Loucy (cell line): Measurements from ENCODE around the gene FSTL5.

ENCODE experiments used
- H2AFZ ChIP-seq: fragments of 200-600 bp; sonication (generic); 2 replicates; pipeline ENCODE4 v1.6.0; 2016; ENCODE audit warnings: antibody characterized with exemption, mild to moderate bottlenecking, low read length, moderate library complexity
- H3F3A ChIP-seq: fragments of 200-600 bp; 2 replicates; pipeline ENCODE4 v1.6.0; 2016; ENCODE audit warnings: antibody characterized with exemption, low read depth, mild to moderate bottlenecking
- H3K27me3 ChIP-seq: fragments of 200-600 bp; sonication (generic); 2 replicates; pipeline ENCODE4 v1.6.1; 2014; ENCODE audit warnings: low read length, mild to moderate bottlenecking; ENCODE audit not compliant: insufficient read depth, poor library complexity, severe bottlenecking
- H3K36me3 ChIP-seq: fragments of 200-600 bp; sonication (generic); 2 replicates; pipeline ENCODE4 v1.6.1; 2016; ENCODE audit warnings: low read length; ENCODE audit not compliant: insufficient read depth
- H3K4me1 ChIP-seq: fragments of 200-600 bp; sonication (generic); 2 replicates; pipeline ENCODE4 v1.5.1; 2014; ENCODE audit warnings: low read length, mild to moderate bottlenecking; ENCODE audit not compliant: insufficient read depth, poor library complexity, severe bottlenecking
- H3K4me2 ChIP-seq: fragments of 200-600 bp; sonication (generic); 2 replicates; pipeline ENCODE4 v1.6.0; 2014; ENCODE audit warnings: antibody characterized with exemption, low read length, low read depth, mild to moderate bottlenecking; ENCODE audit not compliant: poor library complexity, severe bottlenecking
- H3K4me3 ChIP-seq: fragments of 200-600 bp; sonication (generic); 2 replicates; pipeline ENCODE4 v1.5.1; 2014; ENCODE audit warnings: low read length, mild to moderate bottlenecking, mixed read lengths; ENCODE audit not compliant: poor library complexity, severe bottlenecking
- H3K79me2 ChIP-seq: fragments of 200-600 bp; sonication (generic); 2 replicates; pipeline ENCODE4 v1.6.1; 2014; ENCODE audit warnings: low read length; ENCODE audit not compliant: insufficient read depth
- H3K9ac ChIP-seq: fragments of 200-600 bp; sonication (generic); 2 replicates; pipeline ENCODE4 v1.6.0; 2014; ENCODE audit warnings: mild to moderate bottlenecking, low read depth, low read length, moderate library complexity; ENCODE audit not compliant: poor library complexity, severe bottlenecking
- H3K9me2 ChIP-seq: fragments of 200-600 bp; sonication (generic); replicated peaks from 2 replicates; pipeline ENCODE4 v1.6.1; 2016; ENCODE audit warnings: low read depth, low read length, mixed read lengths
- H3K9me3 ChIP-seq: fragments of 200-600 bp; sonication (generic); 2 replicates; pipeline ENCODE4 v1.6.1; 2014; ENCODE audit warnings: mild to moderate bottlenecking, antibody characterized with exemption, low read length, low read depth; ENCODE audit not compliant: insufficient read depth
- H4K20me1 ChIP-seq: fragments of 200-600 bp; sonication (generic); 2 replicates; pipeline ENCODE4 v1.6.0; 2014; ENCODE audit warnings: antibody characterized with exemption, low read length, mild to moderate bottlenecking; ENCODE audit not compliant: insufficient read depth, poor library complexity, severe bottlenecking
- EZH2phosphoT487 ChIP-seq: fragments of 200-600 bp; IDR thresholded peaks from 2 replicates; pipeline ENCODE4 v1.6.1; 2018; ENCODE audit warnings: antibody characterized with exemption, mild to moderate bottlenecking, moderate library complexity, borderline replicate concordance
- TF ChIP-seq, protein P1 (sequence below): fragments of 200-600 bp; sonication (generic); conservative IDR thresholded peaks from 2 replicates; pipeline ENCODE4 v1.5.1; 2014; ENCODE audit warnings: mild to moderate bottlenecking, antibody characterized with exemption, low read length

Gene FSTL5

GRCh38 chr4:162157241-162157640 lies 6.6 kb downstream of the FSTL5 start:
- H2AFZ ChIP-seq = no peak overlapping the region
- H3K9me2 ChIP-seq = no peaks in the 10 kb centered on the region
- H3K4me2 ChIP-seq = no peak overlapping the region
- no peaks in the 10 kb centered on the region for H3K27me3 ChIP-seq
- H3K9me3 ChIP-seq = no peaks in the 10 kb centered on the region
- H3K9ac ChIP-seq = no peak overlapping the region
- no peaks in the 10 kb centered on the region for H3F3A ChIP-seq
- H3K79me2 ChIP-seq = no peaks in the 10 kb centered on the region
- no peaks in the 10 kb centered on the region for H3K36me3 ChIP-seq
- no peak overlapping the region for H3K4me3 ChIP-seq
- no peaks in the 10 kb centered on the region for H3K4me1 ChIP-seq
- H4K20me1 ChIP-seq = no peaks in the 10 kb centered on the region
- no peak for TF ChIP-seq EZH2phosphoT487
- TF ChIP-seq, protein P1, sequence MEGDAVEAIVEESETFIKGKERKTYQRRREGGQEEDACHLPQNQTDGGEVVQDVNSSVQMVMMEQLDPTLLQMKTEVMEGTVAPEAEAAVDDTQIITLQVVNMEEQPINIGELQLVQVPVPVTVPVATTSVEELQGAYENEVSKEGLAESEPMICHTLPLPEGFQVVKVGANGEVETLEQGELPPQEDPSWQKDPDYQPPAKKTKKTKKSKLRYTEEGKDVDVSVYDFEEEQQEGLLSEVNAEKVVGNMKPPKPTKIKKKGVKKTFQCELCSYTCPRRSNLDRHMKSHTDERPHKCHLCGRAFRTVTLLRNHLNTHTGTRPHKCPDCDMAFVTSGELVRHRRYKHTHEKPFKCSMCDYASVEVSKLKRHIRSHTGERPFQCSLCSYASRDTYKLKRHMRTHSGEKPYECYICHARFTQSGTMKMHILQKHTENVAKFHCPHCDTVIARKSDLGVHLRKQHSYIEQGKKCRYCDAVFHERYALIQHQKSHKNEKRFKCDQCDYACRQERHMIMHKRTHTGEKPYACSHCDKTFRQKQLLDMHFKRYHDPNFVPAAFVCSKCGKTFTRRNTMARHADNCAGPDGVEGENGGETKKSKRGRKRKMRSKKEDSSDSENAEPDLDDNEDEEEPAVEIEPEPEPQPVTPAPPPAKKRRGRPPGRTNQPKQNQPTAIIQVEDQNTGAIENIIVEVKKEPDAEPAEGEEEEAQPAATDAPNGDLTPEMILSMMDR = no peak

- Histone ChIP-seq H3K79me2 (no peaks in the 10 kb centered on the region), H3K9me2 (no peaks in the 10 kb centered on the region), H3K36me3 (no peaks in the 10 kb centered on the region), H3K9me3 (no peaks in the 10 kb centered on the region), H2AFZ (no peak overlapping the region), H4K20me1 (no peaks in the 10 kb centered on the region), H3K4me2 (no peak overlapping the region), H3K9ac (no peak overlapping the region), H3K4me3 (no peak overlapping the region), H3K4me1 (no peaks in the 10 kb centered on the region), H3K27me3 (no peaks in the 10 kb centered on the region), H3F3A (no peaks in the 10 kb centered on the region)
- TF ChIP-seq, protein P1 = no peak
Measured at GRCh38 chr4:162154862-162155540, 8.8 kb downstream of the FSTL5 start.

DNA sequence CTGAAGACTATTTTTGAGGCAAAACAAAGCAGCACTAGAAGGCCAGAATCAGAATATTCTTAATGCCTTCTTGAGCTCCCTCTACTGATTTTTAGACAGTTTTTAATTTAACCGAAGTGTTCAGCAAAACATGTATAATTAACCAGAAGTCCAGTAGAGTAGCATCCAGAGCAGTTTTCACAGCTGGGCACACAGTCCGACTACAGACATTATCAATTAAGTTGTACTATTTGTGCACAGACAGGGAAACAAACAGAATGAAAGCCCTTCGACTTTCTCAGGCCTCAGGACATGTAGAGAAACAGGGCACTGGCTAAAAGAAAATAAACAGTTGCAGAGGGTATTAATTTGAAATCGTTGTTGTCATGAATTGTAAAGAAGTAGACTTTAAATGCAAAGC lies 11.9 kb downstream of the FSTL5 start:
- no peaks in the 10 kb centered on the region for H3K27me3 ChIP-seq
- no peak overlapping the region for H3K9ac ChIP-seq
- no peak overlapping the region for H3K4me2 ChIP-seq
- H3K4me1 ChIP-seq = no peaks in the 10 kb centered on the region
- H2AFZ ChIP-seq = no peak overlapping the region
- no peaks in the 10 kb centered on the region for H3K79me2 ChIP-seq
- no peaks in the 10 kb centered on the region for H3F3A ChIP-seq
- H3K36me3 ChIP-seq = no peaks in the 10 kb centered on the region
- H3K9me2 ChIP-seq = no peaks in the 10 kb centered on the region
- H3K4me3 ChIP-seq = no peak overlapping the region
- no peaks in the 10 kb centered on the region for H4K20me1 ChIP-seq
- no peaks in the 10 kb centered on the region for H3K9me3 ChIP-seq
- no peak for TF ChIP-seq EZH2phosphoT487
- TF ChIP-seq, protein P1 = no peak
